HG03159 (cell line): ENCODE measurements around the gene SUN1.
A peak's percentile ranks its signal among the peaks of the same experiment; 100 is the strongest.
"Not testable (repeated sequence)": the region's sequence is repeated elsewhere in the genome, so short reads cannot be mapped to it uniquely, and the experiment has no call there.

Source experiments
- ATAC-seq: cut with Tn5 transposase; IDR thresholded peaks from one replicate; pipeline ENCODE4 v1.9.1; 2021; ENCODE audit warnings: mild to moderate bottlenecking, moderate library complexity; ENCODE audit not compliant: unreplicated experiment

Gene SUN1

GRCh38 chr7:916291-916941 is 84.1 kb downstream of the SUN1 start:
- ATAC-seq = no peak

DNA sequence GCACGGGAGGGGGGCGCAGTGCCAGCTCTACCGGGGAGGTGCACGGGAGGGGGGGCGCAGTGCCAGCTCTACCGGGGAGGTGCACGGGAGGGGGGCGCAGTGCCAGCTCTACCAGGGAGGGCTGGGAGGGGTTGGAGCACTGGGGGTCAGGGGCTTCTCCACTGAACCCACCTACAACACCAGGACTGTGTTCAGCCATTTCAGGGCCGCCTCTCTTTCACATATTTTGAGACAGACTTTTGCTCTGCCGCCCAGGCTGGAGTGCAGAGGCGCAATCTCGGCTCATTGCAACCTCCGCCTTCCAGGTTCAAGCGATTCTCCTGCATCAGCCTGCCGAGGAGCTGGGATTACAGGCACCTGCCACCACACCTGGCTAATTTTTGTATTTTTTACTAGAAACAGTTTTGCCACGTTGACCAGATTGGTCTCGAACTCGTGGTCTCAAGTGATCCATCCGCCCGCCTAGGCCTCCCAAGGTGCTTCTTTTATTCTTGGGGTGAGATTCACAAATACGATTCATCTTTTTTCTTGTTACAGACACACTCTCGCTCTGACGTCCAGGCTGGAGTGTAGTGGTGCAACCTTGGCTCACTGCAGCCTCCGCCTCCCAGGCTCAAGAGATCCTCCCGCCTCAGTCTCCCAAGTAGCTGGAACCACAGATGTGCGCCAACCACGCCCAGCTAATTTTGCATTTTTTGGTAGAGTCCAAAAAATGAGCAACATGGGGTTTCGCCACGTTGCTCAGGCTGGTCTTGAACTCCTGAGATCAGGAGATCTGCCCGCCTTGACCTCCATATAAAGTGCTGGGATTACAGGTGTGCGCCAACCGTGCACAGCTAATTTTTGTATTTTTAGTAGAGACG is 85.2 kb downstream of the SUN1 start:
- no peak for ATAC-seq

DNA sequence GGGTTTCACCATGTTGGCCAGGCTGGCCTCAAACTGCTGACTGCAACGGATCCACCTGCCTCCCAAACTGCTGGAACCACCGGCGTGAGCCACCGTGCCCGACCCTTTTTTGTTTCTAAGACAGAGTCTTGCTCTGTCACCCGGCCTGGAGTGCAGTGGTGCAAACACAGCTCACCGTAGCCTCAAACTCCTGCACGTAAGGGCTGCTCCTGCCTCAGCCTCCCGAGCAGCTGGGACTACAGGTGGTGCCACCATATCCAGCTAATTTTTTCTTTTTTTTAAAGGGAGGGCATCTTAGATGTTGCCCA is 85.8 kb downstream of the SUN1 start:
- no peak for ATAC-seq

- no peak for ATAC-seq
Observed at GRCh38 chr7:918441-919113, 86.3 kb downstream of the SUN1 start.

DNA sequence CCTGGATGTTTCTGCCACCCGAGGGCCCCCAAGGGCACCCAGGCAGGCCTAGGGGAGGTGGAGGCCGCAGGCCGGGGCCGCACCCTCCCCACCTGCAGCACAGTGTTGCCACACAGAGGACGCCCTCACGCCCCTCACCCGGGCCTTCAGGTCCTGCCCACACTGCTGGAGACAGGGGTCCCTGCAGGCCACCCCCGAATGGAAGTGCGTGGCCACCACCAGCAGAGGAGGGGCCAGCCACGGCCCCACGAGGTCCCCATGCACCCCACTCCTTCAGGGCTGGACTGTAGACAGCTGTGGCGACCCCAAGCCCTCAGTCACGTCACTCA is 86.8 kb downstream of the SUN1 start:
- ATAC-seq = no peak

- ATAC-seq = no peak
Observed at GRCh38 chr7:919924-920341, 87.7 kb downstream of the SUN1 start.

- no peak for ATAC-seq
Observed at GRCh38 chr7:920351-921070, 88.2 kb downstream of the SUN1 start.

GRCh38 chr7:921071-921461 is 88.8 kb downstream of the SUN1 start:
- ATAC-seq = no peak

GRCh38 chr7:921581-922333 is 89.5 kb downstream of the SUN1 start:
- ATAC-seq = no peak

DNA sequence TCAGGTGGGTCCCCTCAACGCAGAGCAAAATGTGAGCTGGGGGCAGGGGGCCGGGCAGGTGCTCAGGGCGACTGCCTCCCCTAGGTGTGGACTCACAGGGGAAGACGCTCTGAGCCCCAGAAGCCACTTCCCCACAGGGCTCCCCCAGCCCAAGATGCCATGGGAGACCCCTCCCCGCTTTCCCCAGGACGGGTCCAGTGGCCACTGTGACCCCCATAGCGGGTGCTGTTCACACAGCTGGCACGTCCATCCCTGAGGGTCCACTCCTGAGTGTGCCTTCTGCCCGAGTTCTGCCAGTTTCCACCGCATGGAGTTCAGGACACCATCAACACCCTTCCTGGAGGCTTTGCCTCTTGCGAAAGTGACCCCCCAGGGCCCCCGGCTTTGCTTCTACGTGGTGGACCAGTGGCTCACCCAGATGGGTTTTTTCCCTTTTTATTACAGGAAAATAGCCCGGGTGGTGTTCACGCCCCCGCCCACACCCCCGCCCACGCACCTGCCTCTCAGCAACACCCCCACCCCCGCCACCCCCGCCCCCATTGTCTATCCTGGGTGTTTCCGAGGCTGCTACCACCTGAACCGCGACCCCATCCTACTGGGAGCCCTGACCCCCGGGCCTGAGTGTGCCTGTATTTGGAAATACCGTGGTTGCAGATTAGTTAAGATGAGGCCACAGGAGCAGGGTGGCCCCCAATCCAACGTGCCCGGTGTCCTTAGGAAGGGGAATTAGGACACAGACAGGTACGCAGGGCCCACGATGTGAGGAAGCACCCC is 90.2 kb downstream of the SUN1 start:
- peak; percentile 5 for ATAC-seq

DNA sequence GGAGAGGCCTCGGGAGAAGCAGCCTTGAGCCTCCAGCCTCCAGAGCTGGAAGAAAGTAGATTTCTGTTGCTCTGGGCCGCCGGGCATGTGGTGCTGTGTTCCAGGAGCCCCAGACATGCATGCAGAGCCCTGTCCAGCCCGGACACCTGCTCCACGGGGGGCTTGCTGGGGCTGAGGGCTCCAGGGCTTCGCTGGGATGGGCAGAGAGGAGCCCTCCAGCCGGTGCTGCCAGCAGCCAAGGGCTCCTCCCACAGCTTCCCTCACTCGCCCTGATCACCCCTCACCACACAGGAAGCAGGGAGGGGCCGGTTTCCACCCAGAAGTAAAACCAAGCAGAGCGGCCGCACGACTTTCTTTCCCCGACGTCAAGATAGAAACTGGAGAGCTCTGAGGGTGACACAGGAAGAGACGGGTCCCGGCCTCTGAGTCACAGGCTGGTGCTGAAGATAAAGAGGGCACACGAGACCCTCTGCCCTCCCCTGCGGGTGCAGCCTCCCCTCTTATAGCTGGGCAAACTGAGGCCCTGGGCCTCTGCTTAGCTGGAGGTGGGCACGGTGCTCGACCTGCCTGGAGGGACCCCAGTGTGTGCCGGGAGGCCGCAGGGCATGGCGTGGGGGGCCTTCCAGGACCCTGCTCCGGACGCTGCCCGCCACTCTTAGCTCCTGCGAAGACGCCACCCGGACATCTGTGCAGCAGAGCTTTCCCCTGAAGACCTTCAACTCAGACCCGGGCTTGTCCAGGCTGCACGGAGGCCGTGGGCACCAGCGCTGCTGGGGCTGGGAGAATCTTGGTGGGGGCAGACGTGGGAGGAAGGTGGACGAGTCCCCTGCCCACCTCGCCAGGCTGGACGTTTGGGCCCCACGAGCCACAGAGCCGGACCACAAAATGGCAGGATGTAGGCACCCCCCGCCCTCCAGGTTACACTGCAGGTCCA is 91.1 kb downstream of the SUN1 start:
- ATAC-seq = peak; percentile 86

GRCh38 chr7:924042-924441 is 91.8 kb downstream of the SUN1 start:
- not testable (repeated sequence) for ATAC-seq
